ENCODE measurements around the gene METTL8. TPM values are rescaled to one million over a fixed set of nuclear protein-coding genes. Genes with fewer than 3 reads are reported as not detected.

METTL8 gene
- total RNA-seq, 2 donors from 2014 or later, result 11.0 to 23.1 TPM

DNA sequence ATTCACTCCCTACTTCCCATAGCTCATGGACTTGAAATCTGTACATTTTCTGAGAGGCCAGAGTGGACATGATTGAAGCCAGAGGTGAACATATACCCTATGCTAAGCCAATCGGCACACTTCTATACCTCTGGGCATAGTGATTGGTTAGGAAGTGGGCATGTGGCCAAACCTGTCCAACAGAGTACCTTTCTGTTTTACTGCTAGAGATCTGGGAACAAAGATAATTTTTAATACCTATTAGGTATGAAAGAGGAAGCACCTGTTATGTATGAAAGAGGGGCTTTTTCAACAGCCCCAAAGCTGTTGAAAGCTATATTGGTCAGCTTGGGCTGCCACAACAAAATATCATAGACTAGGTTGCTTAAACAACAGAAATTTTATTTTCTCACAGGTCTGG is 27.7 kb downstream of the METTL8 start:
- H3K36me3 ChIP-seq, result no peaks in the 10 kb centered on the region
- DNase-seq (ENCODE audit: low spot score), result no peak
- TF ChIP-seq, protein P1, sequence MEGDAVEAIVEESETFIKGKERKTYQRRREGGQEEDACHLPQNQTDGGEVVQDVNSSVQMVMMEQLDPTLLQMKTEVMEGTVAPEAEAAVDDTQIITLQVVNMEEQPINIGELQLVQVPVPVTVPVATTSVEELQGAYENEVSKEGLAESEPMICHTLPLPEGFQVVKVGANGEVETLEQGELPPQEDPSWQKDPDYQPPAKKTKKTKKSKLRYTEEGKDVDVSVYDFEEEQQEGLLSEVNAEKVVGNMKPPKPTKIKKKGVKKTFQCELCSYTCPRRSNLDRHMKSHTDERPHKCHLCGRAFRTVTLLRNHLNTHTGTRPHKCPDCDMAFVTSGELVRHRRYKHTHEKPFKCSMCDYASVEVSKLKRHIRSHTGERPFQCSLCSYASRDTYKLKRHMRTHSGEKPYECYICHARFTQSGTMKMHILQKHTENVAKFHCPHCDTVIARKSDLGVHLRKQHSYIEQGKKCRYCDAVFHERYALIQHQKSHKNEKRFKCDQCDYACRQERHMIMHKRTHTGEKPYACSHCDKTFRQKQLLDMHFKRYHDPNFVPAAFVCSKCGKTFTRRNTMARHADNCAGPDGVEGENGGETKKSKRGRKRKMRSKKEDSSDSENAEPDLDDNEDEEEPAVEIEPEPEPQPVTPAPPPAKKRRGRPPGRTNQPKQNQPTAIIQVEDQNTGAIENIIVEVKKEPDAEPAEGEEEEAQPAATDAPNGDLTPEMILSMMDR (IDR thresholded peaks at IDR 0.05), result no peak
- no peaks in the 10 kb centered on the region for H3K27me3 ChIP-seq (replicated peaks; ENCODE audit: insufficient read depth)
- no peak for ATAC-seq (ENCODE audit: insufficient number of reproducible peaks, low FRiP score, low read depth)
- H3K27ac ChIP-seq, result no peak overlapping the region
- no peak overlapping the region for H3K4me3 ChIP-seq
- H3K4me1 ChIP-seq (ENCODE audit: control insufficient read depth in 1 of 2, low read depth in 2 of 2), result peaks cover 3 to 8% of the 10 kb centered on the region in 2 donors
- peaks cover 5% of the 10 kb centered on the region for H3K9me3 ChIP-seq

DNA sequence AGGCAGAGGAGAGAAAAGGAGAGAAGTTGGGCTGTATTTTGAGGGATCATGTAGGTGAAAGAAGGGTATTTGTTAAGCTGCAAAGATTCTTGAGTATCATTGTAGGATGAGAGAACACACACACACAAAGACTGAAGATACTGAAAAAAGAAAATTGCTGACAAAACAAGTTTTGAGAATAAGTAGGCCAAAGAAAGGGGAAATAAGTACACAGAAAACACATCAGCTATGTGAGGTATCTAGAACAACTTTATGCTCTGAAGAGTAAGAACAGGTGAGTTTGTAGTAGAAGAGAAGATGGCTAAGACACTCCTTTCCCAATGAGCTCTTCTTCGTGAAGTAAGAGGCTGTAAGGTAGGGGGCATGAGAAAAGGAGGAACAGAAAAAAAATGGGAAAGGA is 28.2 kb downstream of the METTL8 start:
- no peaks in the 10 kb centered on the region for H3K36me3 ChIP-seq
- no peak for DNase-seq (ENCODE audit: low spot score)

DNA sequence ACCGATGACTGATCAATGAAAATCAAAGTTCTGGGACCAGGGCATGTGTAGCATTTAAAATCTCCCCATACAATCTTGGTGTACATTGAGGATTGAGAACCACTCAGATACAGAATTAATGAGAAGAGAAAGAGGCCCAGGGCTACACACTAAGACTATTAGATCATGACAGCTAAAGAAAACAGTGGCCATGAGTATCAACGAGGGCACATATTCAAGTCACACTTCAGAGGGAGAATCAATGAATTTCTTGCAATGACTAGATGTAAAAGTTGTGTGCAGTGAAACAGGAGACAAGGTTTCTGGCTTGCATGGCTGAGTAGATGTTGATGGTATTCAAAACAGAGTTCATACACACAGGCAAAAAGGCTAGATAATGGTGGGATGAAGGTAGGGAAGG is 29.1 kb downstream of the METTL8 start:
- H3K9me3 ChIP-seq, result peaks cover 5% of the 10 kb centered on the region
- no peaks in the 10 kb centered on the region for H3K36me3 ChIP-seq
- ATAC-seq (ENCODE audit: insufficient number of reproducible peaks, low FRiP score, low read depth) (no peak), DNase-seq (ENCODE audit: low spot score) (no peak)
- H3K4me3 ChIP-seq, result no peak overlapping the region
- TF ChIP-seq, protein P1 (IDR thresholded peaks at IDR 0.05), result no peak
- H3K4me1 ChIP-seq (ENCODE audit: control insufficient read depth in 1 of 2, low read depth in 2 of 2), result no peaks in the 10 kb centered on the region
- no peaks in the 10 kb centered on the region for H3K27me3 ChIP-seq (replicated peaks; ENCODE audit: insufficient read depth)
- no peak overlapping the region for H3K27ac ChIP-seq

More for the DNA sequence above, 28.2 kb downstream of the METTL8 start:
- Histone ChIP-seq H3K4me1 (ENCODE audit: control insufficient read depth in 1 of 2, low read depth in 2 of 2) (peaks cover 3 to 5% of the 10 kb centered on the region in 2 donors), H3K9me3 (peaks cover 5% of the 10 kb centered on the region), H3K4me3 (no peak overlapping the region), H3K27ac (no peak overlapping the region), H3K27me3 (replicated peaks; ENCODE audit: insufficient read depth) (no peaks in the 10 kb centered on the region)
- no peak for ATAC-seq (ENCODE audit: insufficient number of reproducible peaks, low FRiP score, low read depth)
- TF ChIP-seq, protein P1 (IDR thresholded peaks at IDR 0.05), result no peak

DNA sequence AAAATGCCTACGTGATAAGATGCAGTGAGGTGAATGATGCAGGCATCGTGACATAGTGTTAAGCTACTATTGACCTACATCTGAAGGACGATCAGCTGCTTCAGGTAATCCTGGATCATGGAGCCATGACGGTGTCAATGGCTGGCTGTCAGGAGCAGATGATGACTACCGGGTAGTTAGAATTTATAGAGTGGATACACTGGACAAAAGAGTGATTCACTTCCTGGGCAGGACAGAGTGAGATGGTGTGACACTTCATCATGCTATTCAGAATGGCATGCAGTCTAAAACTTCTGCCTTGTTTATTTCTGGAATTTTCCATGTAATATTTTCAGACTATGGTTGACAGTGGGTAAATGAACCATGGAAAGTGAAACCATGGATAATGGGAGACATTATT is 29.5 kb downstream of the METTL8 start:
- Histone ChIP-seq H3K27me3 (replicated peaks; ENCODE audit: insufficient read depth) (no peaks in the 10 kb centered on the region), H3K4me1 (ENCODE audit: control insufficient read depth in 1 of 2, low read depth in 2 of 2) (no peaks in the 10 kb centered on the region), H3K36me3 (no peaks in the 10 kb centered on the region), H3K27ac (no peak overlapping the region), H3K4me3 (no peak overlapping the region), H3K9me3 (peaks cover 5% of the 10 kb centered on the region)
- no peak for ATAC-seq (ENCODE audit: insufficient number of reproducible peaks, low FRiP score, low read depth)
- DNase-seq (ENCODE audit: low spot score), result no peak
- TF ChIP-seq, protein P1 (IDR thresholded peaks at IDR 0.05), result no peak

DNA sequence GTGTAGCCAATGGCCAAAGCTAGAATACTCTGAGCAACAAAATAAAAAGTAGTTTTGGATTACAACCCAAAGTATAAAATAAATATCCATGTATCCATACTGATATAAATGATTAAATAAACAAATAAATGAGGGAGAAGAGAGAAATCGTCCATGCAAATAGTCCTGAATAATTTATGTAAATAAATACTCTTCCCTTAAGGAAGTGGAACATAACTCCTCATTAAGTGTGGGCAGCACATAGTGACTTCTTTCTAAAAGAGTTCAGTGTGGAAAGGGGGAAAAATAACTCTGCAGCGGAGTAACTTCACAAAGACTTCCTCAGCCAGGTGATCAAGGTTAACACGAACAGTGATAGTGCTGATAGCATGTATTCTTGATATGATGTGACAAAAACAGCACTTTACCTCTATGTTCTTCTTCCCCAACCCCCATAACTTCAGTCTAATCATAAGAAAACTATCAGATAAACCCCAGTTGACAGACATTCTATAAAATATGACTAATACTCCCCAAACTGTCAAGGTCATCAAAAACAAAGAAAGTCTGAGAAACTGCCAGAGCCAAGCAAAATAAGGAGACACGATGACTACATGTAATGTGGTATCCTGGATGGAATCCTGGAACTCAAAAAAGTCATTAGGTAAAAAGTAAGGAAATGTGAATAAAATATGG is 30.7 kb downstream of the METTL8 start:
- H3K36me3 ChIP-seq, result no peaks in the 10 kb centered on the region
- DNase-seq (ENCODE audit: low spot score) (no peak), ATAC-seq (ENCODE audit: insufficient number of reproducible peaks, low FRiP score, low read depth) (no peak)
- H3K9me3 ChIP-seq, result peaks cover 5% of the 10 kb centered on the region
- H3K27me3 ChIP-seq (replicated peaks; ENCODE audit: insufficient read depth), result no peaks in the 10 kb centered on the region
- TF ChIP-seq, protein P1 (IDR thresholded peaks at IDR 0.05), result no peak
- H3K27ac ChIP-seq, result no peak overlapping the region
- H3K4me1 ChIP-seq (ENCODE audit: control insufficient read depth in 1 of 2, low read depth in 2 of 2), result no peaks in the 10 kb centered on the region
- H3K4me3 ChIP-seq, result no peak overlapping the region
